GM18870 (cell line): ENCODE results near the gene DIAPH2.

ENCODE experiments used
- ATAC-seq: cut with Tn5 transposase; IDR thresholded peaks from one replicate; pipeline ENCODE4 v1.9.1; 2021; ENCODE audit warnings: moderate library complexity; ENCODE audit not compliant: unreplicated experiment

The DIAPH2 gene

GRCh38 chrX:97538745-97539144, 854.1 kb downstream of the DIAPH2 start:
- ATAC-seq: no peak

GRCh38 chrX:97539970-97540519, 855.4 kb downstream of the DIAPH2 start:
- no peak for ATAC-seq

GRCh38 chrX:97547877-97548578, 863.4 kb downstream of the DIAPH2 start:
- ATAC-seq: no peak

GRCh38 chrX:97551821-97552220, 867.2 kb downstream of the DIAPH2 start:
- ATAC-seq: no peak

GRCh38 chrX:97553833-97554232, 869.2 kb downstream of the DIAPH2 start:
- ATAC-seq: no peak

GRCh38 chrX:97556359-97556758, 871.7 kb downstream of the DIAPH2 start:
- ATAC-seq: no peak

GRCh38 chrX:97563531-97564133, 879.0 kb downstream of the DIAPH2 start:
- peak; percentile 100 for ATAC-seq

GRCh38 chrX:97564496-97564895, 879.9 kb downstream of the DIAPH2 start:
- no peak for ATAC-seq

GRCh38 chrX:97587171-97587570, 902.5 kb downstream of the DIAPH2 start:
- no peak for ATAC-seq

GRCh38 chrX:97594646-97595224, 910.1 kb downstream of the DIAPH2 start:
- ATAC-seq: no peak

- ATAC-seq: no peak
These were observed 913.3 kb downstream of the DIAPH2 start for GRCh38 chrX:97597954-97598353.

GRCh38 chrX:97602465-97603258, 918.0 kb downstream of the DIAPH2 start:
- ATAC-seq: no peak

GRCh38 chrX:97605271-97605670, 920.6 kb downstream of the DIAPH2 start:
- ATAC-seq: no peak

GRCh38 chrX:97609357-97609756, 924.7 kb downstream of the DIAPH2 start:
- ATAC-seq: no peak

- no peak for ATAC-seq
These were observed 925.3 kb downstream of the DIAPH2 start for GRCh38 chrX:97609938-97610337.

GRCh38 chrX:97616883-97617530, 932.4 kb downstream of the DIAPH2 start:
- peak; percentile 99 for ATAC-seq

GRCh38 chrX:97619499-97619898, 934.9 kb downstream of the DIAPH2 start:
- ATAC-seq: no peak

GRCh38 chrX:97622111-97622510, 937.5 kb downstream of the DIAPH2 start:
- no peak for ATAC-seq

- no peak for ATAC-seq
These were observed 943.7 kb downstream of the DIAPH2 start for GRCh38 chrX:97628326-97628725.

- ATAC-seq: no peak
These were observed 944.4 kb downstream of the DIAPH2 start for GRCh38 chrX:97628807-97629596.
